MM.1S (cell line): ENCODE data around the gene CD34.

ENCODE experiments used
- CTCF ChIP-seq: fragments of 300-600 bp; sonication (generic); IDR thresholded peaks from 2 replicates; pipeline ENCODE4 v1.5.1; 2016; ENCODE audit warnings: antibody characterized with exemption, low read length, mixed read lengths
- EZH2 ChIP-seq: fragments of 300-600 bp; sonication (generic); optimal IDR thresholded peaks from 2 replicates; pipeline ENCODE3; 2017; ENCODE audit warnings: low read depth, mild to moderate bottlenecking, antibody characterized with exemption, low read length, mixed read lengths
- EZH2phosphoT487 ChIP-seq: fragments of 300-600 bp; sonication (generic); IDR thresholded peaks from 2 replicates; pipeline ENCODE4 v1.6.1; 2018; ENCODE audit warnings: antibody characterized with exemption, low read length

GRCh38 chr1:207845109-207845508 lies 65.8 kb downstream of the CD34 start:
- TF ChIP-seq CTCF: no peak
- TF ChIP-seq EZH2: no peak
- TF ChIP-seq EZH2phosphoT487: no peak
